Medulla oblongata (tissue), 1 donor: ENCODE data around the gene GABRR2.
A peak's percentile ranks its signal among the peaks of the same experiment; 100 is the strongest.
"Not testable (repeated sequence)": the region's sequence is repeated elsewhere in the genome, so short reads cannot be mapped to it uniquely, and the experiment has no call there.

ENCODE experiments used
- DNase-seq: peaks from one replicate; pipeline ENCODE4 v3.0.0-alpha.2; 2015; ENCODE audit errors: extremely low spot score

Gene GABRR2

DNA sequence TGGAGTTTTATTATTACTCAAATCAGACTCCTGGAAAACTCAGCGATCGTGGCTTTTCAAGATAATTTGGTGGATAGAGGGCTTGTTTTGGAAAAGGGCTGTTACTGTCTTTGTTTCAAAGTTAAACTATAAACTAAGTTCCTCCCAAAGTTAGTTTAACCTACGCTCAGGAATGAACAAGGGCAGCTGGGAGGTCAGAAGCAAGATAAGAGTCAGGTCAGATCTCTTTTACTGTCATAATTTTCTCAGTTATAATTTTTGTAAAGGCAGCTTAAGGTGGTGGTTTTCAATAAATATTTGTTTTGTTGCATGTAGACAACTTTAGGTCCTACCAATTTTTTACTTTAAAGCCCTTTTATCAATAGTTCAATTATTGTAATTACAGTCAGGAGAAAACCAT lies 9.2 kb upstream of the GABRR2 start:
- DNase-seq, result no peak

DNA sequence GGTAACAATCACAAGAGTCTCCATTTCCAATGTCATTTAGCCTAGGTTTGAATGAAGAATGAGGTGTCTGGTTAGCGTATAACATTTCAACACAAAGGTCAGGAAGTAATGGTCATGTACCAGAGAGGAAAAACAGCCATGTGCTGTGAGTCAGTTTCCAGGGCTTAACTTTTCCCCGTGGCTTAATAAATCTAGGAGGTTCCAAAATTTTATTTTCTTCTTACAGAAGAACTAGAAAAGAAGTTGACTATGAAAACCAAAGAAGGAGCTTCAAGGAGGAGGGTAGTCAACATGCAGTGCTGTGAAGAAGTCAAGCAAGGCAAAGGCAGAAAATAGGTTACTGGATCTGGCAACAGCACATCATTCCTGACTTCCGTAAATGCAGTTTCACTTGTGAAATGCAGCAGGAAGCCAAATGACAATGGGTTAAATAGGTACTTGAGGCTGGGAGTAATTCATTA lies 8.4 kb upstream of the GABRR2 start:
- DNase-seq, result no peak

DNA sequence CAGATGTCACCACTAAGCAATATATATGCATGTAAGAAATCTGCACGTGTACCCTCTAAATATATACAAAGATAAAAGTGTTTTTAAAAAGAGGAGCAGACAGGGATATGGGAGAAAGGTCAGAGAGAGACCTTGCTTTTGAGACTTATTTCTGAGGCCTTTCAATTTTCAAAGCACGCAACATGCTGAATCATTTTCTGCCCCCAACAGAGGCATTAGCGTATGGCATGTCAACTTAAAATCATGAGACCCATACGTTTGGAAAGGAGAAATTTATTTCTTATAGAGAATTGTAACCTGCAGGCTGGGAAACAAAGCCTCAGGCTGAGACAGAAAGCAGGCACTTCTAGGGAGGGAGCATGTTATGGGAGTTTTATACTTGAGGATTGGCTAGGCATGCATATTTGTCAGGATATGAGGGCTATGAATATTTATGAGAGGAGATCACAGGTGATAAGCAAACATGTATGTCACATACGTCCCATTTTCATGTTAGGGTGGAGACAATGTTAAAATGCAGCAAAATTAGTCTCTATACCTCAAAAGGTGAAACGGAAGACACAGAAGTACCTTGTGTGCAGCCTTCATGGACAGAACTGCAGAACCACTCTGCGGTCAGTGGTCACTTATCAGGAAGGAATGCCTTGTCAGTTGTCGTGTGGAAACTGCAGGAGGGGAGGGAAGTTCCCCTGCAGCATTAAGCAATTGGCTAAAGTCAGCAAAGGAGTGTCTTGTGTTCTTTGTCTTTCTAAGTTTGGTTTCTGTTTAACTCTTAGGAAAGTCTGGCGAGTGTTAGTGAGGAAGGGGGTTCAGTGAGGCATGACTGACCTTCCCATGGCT lies 6.3 kb upstream of the GABRR2 start:
- peak; percentile 50 for DNase-seq

DNA sequence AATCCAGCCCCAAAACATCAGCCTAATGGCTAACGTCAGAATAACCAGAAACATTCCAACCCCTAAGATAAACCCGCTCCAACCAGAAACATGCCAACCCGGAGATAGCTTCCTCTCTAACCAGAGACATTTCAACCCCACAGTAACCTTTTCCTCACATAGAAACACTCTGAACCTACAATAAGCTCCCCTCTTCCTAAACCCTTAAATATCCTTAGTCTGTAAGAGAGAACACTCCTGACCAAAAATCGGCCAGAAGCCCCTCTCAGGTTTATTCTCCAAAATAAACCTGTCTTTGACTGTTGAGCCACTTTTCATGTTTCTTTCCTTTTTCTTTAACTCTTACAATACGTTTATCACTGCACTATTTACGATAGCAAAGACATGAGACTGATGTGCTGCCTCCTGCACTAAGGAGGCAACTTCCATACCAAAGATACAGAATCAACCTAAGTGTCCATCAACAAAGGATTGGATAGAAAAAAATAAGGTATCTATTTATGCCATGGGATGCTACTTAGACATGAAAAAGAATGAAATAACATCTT lies 5.0 kb upstream of the GABRR2 start:
- no peak for DNase-seq

DNA sequence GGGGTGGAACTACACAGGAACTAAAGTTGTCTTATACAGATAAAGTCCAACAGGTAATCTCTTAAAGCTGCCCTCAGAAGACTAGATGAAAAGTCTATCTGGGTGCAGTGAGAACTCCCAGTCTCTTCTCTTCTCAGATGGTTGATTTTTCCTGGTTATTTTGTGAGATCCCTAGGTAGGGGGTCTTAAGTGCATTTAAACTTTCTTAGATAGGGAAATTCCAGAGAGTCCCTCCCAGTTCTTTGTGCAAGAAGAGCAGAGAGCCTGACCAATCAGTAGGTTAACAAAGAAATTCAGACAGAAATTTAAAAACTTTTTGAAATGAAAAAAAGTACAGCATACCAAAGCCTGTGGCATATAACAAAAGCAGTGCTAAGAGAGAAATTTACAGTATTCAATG lies 2.0 kb upstream of the GABRR2 start:
- no peak for DNase-seq

DNA sequence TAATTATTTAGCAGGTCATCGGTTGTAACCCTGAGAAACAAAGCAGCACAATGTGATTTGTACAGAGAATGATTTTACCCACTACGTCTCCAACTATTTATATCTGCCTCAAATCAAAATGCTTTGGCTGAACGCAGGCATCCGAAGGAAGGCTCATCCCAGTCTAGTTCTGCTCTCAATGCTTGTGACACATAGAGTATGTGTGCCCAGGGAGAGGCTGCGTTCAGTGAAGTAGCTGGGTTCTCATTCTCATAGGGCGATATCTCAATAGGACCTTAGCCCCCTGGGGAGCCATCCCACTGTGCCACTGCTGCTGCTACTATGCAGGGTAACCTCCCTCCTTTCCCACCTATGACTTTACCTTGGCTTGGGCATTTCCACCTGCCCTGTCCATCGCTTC lies 407 bp downstream of the GABRR2 start:
- no peak for DNase-seq

DNA sequence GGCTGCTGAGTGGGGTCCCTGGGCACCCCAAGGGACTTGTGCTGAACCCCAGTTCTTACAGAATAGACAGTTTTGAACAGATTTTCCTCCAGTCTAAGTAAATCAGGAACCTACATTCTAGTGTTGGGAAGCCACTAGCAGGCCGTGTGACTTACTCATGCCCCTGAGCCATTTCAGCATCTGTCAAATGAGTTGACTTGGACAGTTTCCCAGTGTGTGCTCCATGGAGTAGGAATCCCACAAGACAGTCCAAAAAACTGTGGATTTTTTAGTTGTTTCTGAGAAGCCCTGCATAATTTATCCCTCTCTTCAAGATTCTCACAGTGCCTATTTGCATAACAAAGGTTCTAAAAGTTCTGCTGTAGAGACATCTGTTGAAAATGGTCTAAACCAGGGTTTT lies 2.1 kb downstream of the GABRR2 start:
- peak; percentile 60 for DNase-seq

DNA sequence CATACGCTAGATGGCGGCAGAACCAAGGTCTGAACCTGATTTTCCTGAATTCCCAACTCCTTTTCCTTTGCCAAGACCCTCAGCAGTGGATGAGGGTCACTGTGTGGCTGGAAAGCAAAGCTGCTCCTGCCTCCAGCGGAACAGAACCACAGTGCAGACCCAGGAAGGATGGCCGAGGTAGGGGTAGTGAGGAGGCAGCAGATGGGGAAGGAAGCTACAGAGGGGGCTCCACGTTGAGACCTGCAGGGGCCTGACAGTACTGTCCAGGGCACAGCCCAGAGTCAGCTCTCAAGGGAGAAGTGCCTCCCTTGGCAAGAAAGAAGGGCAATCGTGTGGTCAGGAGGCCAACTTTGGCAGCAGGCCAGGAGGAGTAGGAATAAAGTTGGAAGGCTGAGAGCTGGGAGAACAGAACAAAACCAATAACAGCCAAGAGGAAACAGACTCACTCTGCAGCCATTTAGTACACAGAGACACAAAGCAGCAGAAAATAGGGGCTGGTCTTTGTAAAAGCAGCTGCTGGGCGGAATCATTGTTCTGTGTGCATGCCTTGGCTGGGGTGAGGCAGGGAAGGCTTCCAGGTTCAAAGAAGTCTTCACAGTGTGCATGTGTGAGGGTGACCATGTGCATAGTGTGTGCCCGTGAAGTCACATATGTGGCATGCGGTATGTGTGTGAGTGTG lies 3.1 kb downstream of the GABRR2 start:
- peak; percentile 91 for DNase-seq

DNA sequence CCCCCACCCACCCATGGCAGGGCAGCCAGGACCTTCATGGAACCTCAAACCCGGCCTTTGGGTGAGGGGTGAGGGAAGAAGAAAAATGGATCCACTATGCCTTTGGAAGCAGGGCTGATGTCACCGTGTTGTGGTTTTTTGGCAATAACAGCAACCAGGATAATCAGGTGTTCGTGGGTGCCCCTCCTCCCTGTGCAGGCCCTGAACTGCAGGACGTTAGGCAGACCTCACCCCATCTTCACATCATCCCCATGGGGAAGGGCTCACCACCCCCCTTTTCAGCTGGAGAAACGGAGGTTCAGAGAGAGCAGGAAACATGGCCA lies 3.6 kb downstream of the GABRR2 start:
- DNase-seq, result no peak

DNA sequence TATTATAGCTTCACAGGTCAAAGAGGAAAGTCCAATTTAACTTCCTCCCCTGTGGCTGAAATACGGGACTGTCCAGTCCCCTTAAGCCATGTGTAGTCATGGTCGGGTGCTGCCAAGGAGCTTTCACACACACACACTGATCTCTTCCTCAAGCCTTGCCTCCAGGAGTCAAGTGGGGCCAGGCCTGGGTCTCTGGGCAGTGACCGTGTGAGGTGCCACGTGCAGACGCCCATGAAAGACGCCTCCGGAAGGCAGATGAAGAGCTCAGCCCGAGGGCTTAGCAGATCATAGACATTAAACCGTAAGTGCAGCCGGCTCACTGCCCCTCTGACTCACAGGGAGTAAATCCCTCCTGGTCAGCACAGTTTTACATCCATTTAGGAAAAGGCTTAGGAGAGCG lies 4.2 kb downstream of the GABRR2 start:
- DNase-seq, result peak; percentile 9

DNA sequence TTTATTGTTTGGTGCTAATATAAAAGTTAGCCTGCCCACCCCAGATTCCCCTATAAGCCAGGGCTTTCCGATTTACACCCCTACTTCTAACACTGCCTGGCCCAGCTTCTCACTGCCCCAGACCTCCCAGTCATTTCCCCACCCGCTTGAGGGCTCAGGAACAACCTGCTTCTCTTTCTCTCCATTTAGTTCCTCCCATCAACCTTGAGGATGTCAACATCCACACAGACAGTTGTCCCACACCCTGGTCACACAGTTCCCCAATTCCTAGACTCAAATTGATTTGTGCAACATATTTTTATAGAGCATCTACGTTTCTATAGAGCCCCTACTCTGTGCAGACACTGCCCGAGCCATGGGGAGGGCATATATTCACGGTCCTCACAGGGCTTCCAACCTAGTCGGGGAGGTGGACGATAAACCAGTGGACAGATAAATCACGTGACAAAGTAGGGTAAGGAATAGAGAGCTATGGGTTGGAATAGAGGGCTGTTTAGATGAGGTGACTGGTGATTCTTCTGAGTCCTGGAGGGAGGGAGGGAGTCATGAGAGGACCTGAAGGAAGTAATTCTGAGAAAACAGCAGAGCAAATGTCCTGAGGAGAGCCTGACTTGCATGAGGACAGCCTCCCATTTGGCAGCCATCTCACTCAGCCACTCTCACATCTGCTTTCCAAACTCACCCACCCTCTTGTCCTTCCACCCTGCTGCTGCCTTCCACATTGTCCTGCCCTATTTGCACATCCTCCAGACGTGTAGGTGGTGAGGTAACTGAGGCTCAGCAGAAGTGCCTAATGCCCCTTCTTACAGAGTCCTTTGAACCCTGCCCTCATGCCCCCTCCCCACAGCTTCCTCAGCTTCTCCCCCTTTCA lies 6.3 kb downstream of the GABRR2 start:
- no peak for DNase-seq

DNA sequence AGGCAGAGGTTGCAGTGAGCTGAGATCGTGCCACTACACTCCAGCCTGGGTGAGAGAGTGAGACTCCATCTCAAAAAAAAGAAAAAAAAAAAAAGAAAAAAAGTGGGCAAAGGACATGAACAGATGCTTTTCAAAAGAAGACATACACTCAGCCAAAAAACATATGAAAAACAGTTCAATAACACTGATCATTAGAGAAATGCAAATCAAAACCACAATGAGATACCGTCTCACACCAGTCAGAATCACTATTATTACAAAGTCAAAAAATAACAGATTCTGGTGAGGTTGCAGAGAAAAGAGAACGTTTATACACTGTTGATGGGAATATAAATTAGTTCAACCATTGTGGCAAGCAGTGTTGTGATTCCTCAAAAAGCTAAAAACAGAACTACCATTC lies 10.6 kb downstream of the GABRR2 start:
- not testable (repeated sequence) for DNase-seq

DNA sequence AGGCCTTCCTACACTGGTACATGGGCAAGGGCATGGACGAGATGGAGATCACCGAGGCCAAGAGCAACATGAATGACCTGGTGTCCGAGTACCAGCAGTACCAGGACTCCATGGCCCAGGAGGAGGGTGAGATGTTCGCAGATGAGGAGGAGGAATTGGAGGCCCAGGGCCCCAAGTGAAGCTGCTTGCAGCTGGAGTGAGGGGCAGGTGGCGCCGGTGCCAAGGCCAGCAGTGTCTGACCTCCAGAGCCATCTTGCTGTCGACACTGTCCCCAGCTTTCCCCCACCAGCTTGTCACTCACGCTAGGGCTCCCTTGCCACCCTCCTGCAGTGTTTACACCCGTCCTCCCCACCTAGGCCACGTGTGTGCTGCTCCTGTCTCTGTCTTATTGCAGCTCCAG lies 12.2 kb downstream of the GABRR2 start:
- no peak for DNase-seq

DNA sequence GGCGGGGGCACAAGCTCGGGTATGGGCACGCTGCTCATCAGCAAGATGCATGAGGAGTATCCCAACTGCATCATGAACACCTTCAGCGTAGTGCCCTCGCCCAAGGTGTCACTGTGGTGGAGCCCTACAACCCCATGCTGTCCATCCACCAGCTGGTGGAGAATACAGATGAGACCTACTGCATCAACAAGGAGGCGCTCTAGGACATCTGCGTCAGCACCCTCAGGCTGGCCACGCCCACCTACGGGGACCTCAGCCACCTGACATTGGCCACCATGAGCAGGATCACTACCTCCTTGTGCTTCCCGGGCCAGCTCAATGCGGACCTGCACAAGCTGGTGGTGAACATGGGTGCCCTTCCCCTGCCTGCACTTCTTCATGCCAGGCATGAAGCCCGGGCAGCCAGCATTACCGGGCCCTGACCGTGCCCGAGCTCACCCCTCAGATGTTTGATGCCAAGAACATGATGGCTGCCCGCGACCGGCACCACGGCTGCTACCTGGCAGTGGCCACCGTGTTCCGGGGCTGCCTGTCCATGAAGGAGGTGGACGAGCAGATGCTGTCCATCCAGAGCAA lies 12.8 kb downstream of the GABRR2 start:
- no peak for DNase-seq

DNA sequence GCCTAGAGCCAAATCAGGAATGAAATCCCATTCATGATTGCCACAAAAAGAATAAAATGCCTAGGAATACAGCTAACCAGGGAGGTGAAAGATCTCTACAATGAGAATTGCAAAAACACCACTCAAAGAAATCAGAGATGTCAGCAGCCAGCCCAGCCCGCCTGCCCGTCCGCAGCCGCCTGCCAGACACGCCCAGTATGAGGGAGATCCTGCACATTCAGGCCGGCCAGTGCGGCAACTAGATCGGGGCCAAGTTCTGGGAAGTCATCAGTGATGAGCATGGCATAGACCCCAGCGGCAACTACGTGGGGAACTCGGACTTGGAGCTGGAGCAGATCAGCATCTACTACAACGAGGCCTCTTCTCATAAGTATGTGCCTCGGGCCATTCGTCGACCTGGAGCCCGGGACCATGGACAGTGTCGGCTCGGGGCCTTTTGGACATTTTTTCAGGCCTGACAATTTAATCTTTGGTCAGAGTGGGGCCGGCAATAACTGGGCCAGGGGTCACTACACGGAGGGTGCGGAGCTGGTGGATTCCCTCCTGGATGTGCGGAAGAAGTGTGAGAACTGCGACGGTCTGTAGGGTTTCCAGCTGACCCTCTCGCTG lies 13.4 kb downstream of the GABRR2 start:
- DNase-seq, result no peak

DNA sequence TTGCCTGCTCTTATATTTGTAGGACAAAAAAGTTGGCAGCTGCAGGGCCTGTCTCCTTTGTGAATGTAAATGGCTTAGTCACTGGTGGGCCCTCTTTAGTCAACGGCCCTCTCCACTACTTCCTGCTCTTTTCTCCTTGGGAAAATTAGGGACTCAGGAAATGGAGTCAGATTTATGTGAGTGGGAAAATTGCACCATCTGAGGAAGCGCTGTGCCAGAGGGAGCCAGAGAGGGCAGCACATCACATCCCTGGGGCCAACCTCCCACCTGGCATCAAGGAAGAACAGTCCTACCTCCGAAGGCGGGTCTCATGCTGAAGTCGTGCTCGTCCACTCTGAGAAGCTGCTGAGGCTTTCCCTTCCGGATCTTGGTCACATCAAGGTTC lies 15.6 kb downstream of the GABRR2 start:
- no peak for DNase-seq

DNA sequence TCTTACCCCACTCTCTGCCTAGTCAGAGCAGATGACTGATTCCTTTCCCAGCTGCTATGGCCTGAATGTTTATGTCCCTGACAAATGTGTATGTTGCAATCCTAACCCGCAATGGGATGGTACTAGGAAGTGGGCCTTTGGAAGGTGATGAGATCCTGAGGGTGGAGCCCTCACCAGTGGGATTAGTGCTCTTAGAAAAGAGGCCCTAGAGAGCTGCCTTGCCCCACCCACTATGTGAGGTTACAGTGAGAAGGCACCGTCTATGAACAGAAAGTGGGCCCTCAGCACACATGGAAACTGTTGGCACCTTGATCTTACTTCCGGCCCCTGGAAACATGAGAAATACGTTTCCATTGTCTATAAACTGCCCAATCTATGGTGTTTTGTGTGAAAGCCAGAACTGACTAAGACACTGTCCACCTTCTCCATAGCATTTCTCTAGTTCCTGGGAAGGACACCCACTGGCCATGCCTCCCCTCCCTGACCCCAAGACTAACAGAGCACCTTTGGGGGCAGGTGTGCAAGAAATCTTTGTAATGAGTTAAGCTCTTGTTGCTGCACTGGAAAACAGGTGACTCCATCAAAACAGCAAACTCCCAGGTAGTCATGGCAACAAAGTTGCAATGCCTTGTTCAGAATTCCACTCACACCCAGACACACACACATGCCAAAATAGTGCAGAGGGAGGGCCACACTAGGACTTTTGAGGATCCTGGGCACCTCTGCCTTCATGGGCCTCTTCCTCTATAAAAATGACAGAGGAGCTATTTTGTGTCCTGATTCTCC lies 16.2 kb downstream of the GABRR2 start:
- no peak for DNase-seq

DNA sequence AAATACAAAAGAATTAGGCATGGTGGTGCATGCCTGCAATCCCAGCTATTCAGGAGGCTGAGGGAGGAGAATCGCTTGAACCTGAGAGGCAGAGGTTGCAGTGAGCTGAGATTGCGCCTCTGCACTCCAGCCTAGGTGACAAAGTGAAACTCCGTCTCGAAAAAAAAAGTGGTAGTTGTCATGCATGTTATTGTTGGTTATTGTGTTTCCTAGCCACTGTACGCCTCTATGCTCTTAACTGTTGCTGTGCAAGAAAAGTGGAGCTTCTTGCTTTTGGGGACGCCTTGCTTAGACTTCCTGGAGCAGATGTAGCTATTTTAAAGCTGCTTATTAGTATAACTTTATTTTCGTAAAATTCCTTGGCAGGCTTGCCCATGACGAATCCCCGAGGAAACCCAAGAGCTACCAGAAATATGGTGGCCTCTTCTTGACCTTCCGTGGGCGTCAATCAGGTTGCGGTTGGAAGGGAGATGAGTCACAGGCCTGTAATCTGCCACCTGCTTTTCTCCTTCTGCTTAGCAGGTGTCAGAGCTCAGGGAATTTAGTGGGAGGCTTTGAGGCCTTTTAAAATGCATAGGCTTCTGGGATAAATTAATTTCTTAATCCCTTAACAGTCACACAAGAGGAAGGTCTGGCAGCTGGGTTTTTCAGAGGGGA lies 17.3 kb downstream of the GABRR2 start:
- DNase-seq, result no peak

DNA sequence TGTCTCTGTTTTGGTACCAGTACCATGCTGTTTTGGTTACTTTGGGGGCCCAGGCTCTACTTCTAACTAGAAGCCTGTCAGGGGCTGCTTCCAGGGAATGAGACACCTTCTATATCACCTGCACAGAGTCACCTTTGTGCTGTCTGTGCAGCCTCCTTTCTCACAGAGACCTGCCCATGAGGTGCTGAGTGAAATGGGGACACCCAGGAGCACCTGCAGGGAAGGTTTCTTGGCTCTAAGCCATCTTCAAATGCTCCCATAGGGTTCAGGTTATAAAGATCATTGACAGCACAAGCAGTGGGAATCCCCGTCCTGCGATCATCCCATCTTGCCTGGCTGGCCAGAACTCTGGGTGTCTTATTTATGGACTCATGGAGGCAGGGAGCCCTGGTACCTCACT lies 19.1 kb downstream of the GABRR2 start:
- DNase-seq, result no peak

DNA sequence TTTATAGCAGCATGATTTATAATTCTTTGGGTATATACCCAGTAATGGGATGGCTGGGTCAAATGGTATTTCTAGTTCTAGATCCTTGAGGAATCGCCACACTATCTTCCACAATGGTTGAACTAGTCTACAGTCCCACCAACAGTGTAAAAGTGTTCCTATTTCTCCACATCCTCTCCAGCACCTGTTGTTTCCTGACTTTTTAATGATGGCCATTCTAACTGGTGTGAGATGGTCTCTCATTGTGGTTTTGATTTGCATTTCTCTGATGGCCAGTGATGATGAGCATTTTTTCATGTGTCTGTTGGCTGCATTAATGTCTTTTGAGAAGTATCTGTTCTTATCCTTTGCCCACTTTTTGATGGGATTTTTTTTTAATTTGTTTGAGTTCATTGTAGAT lies 20.0 kb downstream of the GABRR2 start:
- not testable (repeated sequence) for DNase-seq
